ENCODE measurements around the gene FGA. TPM values are rescaled to one million over a fixed set of nuclear protein-coding genes. Genes with fewer than 3 reads are reported as not detected.
"Not testable (repeated sequence)": the region's sequence is repeated elsewhere in the genome, so short reads cannot be mapped to it uniquely, and the experiment has no call there.

FGA gene
- polyA plus RNA-seq, 3 donors, result 0.34 to 2.1 (median 0.85) TPM

GRCh38 chr4:154610582-154610981, 20.0 kb upstream of the FGA start:
- no peak overlapping the region for H3K27ac ChIP-seq (ENCODE audit: low read depth, low read length)
- 47 to 53% (median 51%) methylated on average over 4 of the region's 4 CpGs for WGBS, 3 donors

- no peak overlapping the region for H3K27ac ChIP-seq (ENCODE audit: low read depth, low read length)
- WGBS, 3 donors, result 79 to 90% (median 85%) methylated on average over 4 of the region's 4 CpGs
These were observed 19.0 kb upstream of the FGA start for GRCh38 chr4:154609532-154609931.

GRCh38 chr4:154608361-154609252, 18.1 kb upstream of the FGA start:
- 77 to 88% (median 86%) methylated on average over 3 of the region's 3 CpGs for WGBS, 3 donors
- no peak overlapping the region for H3K27ac ChIP-seq (ENCODE audit: low read depth, low read length)

GRCh38 chr4:154606728-154607723, 16.5 kb upstream of the FGA start:
- WGBS, 3 donors, result 87 to 88% (median 88%) methylated on average over 6 of the region's 6 CpGs
- no peak overlapping the region for H3K27ac ChIP-seq (ENCODE audit: low read depth, low read length)

GRCh38 chr4:154604696-154605200, 14.2 kb upstream of the FGA start:
- H3K27ac ChIP-seq (ENCODE audit: low read depth, low read length), result no peak overlapping the region
- 79 to 87% (median 85%) methylated on average over 4 of the region's 4 CpGs for whole genome bisulfite sequencing, 3 donors

GRCh38 chr4:154603033-154603943, 12.7 kb upstream of the FGA start:
- H3K27ac ChIP-seq (ENCODE audit: low read depth, low read length), result no peak overlapping the region
- WGBS, 3 donors, result 89 to 91% (median 89%) methylated on average over 6 of the region's 6 CpGs

- no peak overlapping the region for H3K27ac ChIP-seq (ENCODE audit: low read depth, low read length)
- WGBS, 3 donors, result 36 to 61% (median 48%) methylated on average over 1 of the region's 1 CpG
These were observed 12.0 kb upstream of the FGA start for GRCh38 chr4:154602404-154603020.

- no peak overlapping the region for H3K27ac ChIP-seq (ENCODE audit: low read depth, low read length)
- 72 to 88% (median 88%) methylated on average over 7 of the region's 7 CpGs for WGBS, 3 donors
These were observed 7.5 kb upstream of the FGA start for GRCh38 chr4:154597798-154598774.

GRCh38 chr4:154597281-154597680, 6.7 kb upstream of the FGA start:
- 87 to 95% (median 91%) methylated on average over 11 of the region's 11 CpGs for WGBS, 3 donors
- not testable (repeated sequence) for H3K27ac ChIP-seq (ENCODE audit: low read depth, low read length)

GRCh38 chr4:154595807-154596206, 5.3 kb upstream of the FGA start:
- H3K27ac ChIP-seq (ENCODE audit: low read depth, low read length), result no peak overlapping the region

- not testable (repeated sequence) for H3K27ac ChIP-seq (ENCODE audit: low read depth, low read length)
- 89 to 93% (median 89%) methylated on average over 3 of the region's 3 CpGs for WGBS, 3 donors
These were observed 3.8 kb upstream of the FGA start for GRCh38 chr4:154594343-154594742.

- WGBS, 3 donors, result 43 to 88% (median 45%) methylated on average over 2 of the region's 2 CpGs
- H3K27ac ChIP-seq (ENCODE audit: low read depth, low read length), result no peak overlapping the region
These were observed 3.3 kb upstream of the FGA start for GRCh38 chr4:154593868-154594267.

- H3K27ac ChIP-seq (ENCODE audit: low read depth, low read length), result no peak overlapping the region
- WGBS, 3 donors, result 63 to 84% (median 77%) methylated on average over 3 of the region's 3 CpGs
These were observed 1.3 kb upstream of the FGA start for GRCh38 chr4:154591890-154592289.

- WGBS, 3 donors, result 65 to 75% (median 70%) methylated on average over 7 of the region's 7 CpGs
- no peak overlapping the region for H3K27ac ChIP-seq (ENCODE audit: low read depth, low read length)
These were observed 995 bp downstream of the FGA start for GRCh38 chr4:154589296-154590197.

- no peak overlapping the region for H3K27ac ChIP-seq (ENCODE audit: low read depth, low read length)
- 82 to 88% (median 86%) methylated on average over 2 of the region's 2 CpGs for WGBS, 3 donors
These were observed 2.3 kb downstream of the FGA start for GRCh38 chr4:154588198-154588597.
